ENCODE results near the gene NAALADL2.

The NAALADL2 gene

GRCh38 chr3:175297216-175297615, 438.1 kb downstream of the NAALADL2 start:
- no peak for DNase-seq (ENCODE audit: low read depth in 1 of 2, low spot score in 1 of 2)

- DNase-seq (ENCODE audit: low read depth in 1 of 2, low spot score in 1 of 2): no peak
Observed at GRCh38 chr3:175301741-175302140, 442.6 kb downstream of the NAALADL2 start.

DNA sequence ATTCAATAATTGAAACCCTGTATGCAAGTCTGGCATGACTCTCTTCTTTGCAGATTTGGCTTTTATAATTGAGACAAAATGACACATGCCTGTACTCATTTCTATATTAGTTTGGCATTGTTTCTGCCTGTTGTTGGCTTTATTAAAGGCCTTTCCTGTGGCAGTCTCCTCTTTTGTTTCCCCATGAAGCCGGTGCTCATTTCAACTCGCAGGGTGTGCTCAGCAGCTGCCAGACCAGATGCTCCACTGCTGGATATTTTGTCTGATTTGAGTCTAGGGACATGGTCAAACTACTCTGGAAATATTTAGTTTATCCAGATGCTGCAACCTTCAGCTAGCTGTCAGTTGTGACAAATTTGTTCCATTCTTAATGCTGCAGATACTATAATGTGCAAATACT, 445.3 kb downstream of the NAALADL2 start:
- DNase-seq (ENCODE audit: low read depth in 1 of 2, low spot score in 1 of 2): no peak

- no peak for DNase-seq (ENCODE audit: low read depth in 1 of 2, low spot score in 1 of 2)
Observed at GRCh38 chr3:175307642-175308041, 448.5 kb downstream of the NAALADL2 start.

GRCh38 chr3:175308097-175308496, 449.0 kb downstream of the NAALADL2 start:
- no peak for DNase-seq (ENCODE audit: low read depth in 1 of 2, low spot score in 1 of 2)

DNA sequence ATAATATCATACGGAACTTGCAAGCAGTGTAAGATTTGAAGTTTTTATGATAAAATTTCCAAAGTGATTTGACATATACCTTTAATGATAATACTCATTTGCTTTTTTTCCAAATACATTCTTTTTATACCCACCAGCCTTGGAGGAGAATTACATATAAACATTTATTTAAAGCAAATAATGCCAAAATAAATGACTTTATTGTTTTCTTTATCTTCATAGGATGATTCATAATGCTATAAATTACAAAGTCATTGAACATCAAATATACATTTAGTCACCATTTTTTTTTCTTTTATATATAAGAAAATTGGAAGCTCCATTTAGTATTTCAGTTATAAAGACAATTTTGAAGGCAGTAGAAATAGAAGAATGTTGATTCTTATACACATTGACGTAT, 450.9 kb downstream of the NAALADL2 start:
- DNase-seq (ENCODE audit: low read depth in 1 of 2, low spot score in 1 of 2): no peak

GRCh38 chr3:175311404-175311803, 452.3 kb downstream of the NAALADL2 start:
- DNase-seq (ENCODE audit: low read depth in 1 of 2, low spot score in 1 of 2): no peak

GRCh38 chr3:175311946-175312345, 452.8 kb downstream of the NAALADL2 start:
- no peak for DNase-seq (ENCODE audit: low read depth in 1 of 2, low spot score in 1 of 2)

DNA sequence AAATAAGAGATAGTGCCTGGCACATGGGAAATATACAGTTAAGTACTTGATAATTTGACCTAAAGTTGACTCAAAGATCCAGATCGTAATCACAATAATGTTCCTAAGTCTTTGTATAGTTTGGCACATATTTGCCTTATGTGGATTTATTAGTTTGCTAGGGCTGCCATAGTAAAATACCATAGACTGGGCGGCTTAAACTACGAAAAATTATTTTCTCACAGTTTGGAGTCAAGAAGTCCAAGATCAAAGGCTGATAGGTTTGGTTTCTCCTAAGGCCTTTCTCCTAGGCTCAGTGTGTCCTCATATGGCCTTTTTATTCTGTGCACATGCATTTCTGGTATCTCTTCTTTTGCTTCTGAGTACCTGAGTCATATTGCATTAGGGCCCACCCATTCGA, 453.7 kb downstream of the NAALADL2 start:
- no peak for DNase-seq (ENCODE audit: low read depth in 1 of 2, low spot score in 1 of 2)

DNA sequence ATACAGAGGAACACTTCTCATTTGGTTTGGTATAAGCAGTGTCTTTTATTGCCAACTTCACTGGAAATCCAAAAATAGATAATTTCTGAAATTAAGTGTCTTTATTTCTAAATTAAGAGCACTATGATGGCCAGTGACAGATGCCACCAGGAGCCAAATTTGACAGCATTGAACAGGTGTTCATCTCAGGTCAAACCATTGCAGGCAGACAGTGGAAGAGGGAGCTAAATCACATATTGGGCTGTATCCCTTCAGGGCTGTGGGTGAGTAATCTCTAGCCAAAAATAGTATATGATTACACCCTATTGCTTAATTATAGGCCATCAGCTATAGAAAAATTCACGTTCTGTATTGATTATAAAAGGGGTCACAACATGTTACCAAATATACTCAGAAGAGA, 457.7 kb downstream of the NAALADL2 start:
- no peak for DNase-seq (ENCODE audit: low read depth in 1 of 2, low spot score in 1 of 2)

DNA sequence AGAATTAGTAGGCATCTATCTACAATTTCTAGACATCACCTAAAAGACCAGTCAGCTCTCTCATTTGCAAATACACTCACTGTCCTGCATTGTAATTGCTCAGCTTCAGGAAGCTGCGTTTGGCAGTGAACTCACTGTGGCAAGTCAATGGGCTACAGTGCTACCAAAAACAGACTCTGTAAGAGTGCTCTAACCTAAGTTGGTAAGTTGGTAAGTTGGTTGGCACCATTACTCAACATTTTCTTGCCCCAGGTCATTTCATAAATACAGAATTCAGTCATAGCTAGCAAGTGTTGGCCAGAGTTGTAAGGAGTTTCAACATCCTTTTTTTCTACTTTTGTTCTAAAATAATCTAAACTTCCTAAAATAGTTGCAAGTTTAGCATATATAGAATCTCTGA, 466.3 kb downstream of the NAALADL2 start:
- DNase-seq (ENCODE audit: low read depth in 1 of 2, low spot score in 1 of 2): no peak

DNA sequence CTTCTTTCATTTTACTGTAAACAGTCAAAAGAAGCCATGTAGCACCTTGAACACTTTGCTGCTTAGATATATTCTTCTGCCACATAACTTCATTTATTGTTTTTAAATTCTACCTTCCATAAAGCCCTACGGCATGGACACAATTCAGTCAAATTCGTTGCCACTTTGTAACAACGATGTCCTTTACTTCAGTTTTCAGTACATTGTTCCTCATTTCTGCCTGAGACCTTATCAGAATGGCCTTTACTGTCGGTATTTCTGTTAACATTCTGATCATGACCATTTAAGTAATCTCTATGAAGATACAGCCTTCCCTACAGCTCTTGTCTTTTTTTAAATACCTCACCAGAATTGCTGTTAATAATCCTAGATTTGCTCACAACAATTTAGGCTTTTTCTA, 466.9 kb downstream of the NAALADL2 start:
- no peak for DNase-seq (ENCODE audit: low read depth in 1 of 2, low spot score in 1 of 2)

DNA sequence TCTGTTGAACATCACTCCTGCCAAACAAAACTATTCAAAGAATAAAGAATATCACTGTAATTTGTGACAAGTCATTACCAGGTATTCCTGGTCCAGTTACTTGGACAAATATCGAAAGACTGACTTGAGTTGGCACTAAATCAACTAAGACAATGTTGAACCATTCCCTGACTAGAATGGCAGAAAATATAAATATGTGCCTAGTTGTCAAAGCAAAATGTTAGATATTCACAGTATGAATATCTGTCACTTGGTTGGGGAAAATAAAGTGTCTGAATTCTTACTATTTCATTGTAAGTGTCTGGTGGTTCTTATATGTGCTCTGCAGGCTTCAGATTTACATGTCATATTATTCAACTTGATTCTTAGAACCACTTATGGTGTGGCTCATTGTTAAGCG, 470.2 kb downstream of the NAALADL2 start:
- no peak for DNase-seq (ENCODE audit: low read depth in 1 of 2, low spot score in 1 of 2)

- DNase-seq (ENCODE audit: low read depth in 1 of 2, low spot score in 1 of 2): no peak
Observed at GRCh38 chr3:175335229-175335628, 476.1 kb downstream of the NAALADL2 start.

GRCh38 chr3:175336406-175337133, 477.4 kb downstream of the NAALADL2 start:
- no peak for DNase-seq (ENCODE audit: low read depth in 1 of 2, low spot score in 1 of 2)

DNA sequence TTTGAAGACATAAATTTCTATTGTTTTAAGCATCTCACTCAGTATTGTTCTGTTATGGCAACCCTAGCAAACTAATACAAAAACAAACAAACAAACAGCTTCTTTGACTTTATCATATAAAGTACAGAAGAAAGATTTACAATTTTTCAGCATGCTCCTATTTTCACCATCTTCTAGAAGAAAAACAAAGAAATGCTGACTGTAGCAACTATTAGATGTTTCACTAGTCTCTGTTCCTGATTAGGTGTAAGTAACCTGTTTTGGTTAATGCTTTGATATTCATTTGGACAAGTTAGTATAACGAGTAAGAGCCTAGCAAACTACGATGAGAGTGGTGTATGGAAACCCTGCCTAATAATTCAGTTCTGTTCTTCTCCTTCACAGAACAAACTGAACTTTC, 478.5 kb downstream of the NAALADL2 start:
- DNase-seq (ENCODE audit: low read depth in 1 of 2, low spot score in 1 of 2): no peak

- no peak for DNase-seq (ENCODE audit: low read depth in 1 of 2, low spot score in 1 of 2)
Observed at GRCh38 chr3:175338775-175339535, 479.8 kb downstream of the NAALADL2 start.

- no peak for DNase-seq (ENCODE audit: low read depth in 1 of 2, low spot score in 1 of 2)
Observed at GRCh38 chr3:175340338-175341015, 481.3 kb downstream of the NAALADL2 start.

DNA sequence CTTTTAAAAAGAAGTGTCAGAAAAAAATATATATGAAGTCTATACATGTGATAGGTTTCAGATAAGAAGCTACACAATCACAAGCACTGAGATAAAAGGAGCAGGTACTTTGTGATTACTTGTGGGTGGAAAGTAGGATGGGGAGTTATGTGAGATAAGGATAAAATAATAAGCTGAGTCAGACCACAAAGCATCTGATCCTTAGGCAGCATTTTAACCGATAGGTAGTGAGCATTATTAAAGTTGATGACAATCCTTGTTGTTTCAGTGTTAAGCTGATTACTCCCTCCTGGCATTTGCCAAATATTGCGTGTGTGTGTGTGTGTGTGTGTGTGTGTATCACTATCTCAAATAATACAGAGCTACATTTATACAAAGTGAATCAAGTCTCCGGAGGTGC, 483.1 kb downstream of the NAALADL2 start:
- no peak for DNase-seq (ENCODE audit: low read depth in 1 of 2, low spot score in 1 of 2)

DNA sequence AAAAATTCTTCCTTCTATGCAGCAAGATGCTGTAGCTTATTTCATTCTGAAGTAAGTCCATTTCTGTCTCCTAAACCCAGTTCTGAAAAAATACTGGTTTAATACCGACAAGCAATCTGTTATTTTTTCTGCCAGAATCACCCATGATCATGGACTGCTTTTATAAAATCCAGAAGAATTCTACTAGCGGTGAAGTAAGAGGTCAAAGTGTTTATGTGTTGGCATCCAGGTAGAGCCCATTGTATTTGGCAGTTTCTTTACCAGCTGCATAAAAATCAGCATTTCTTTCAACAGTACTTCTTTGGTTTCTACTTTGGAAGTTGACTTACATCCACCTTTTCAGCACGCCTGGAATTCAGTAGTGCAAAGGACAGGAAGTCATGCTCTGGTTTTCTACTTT, 484.8 kb downstream of the NAALADL2 start:
- no peak for DNase-seq (ENCODE audit: low read depth in 1 of 2, low spot score in 1 of 2)

- no peak for DNase-seq (ENCODE audit: low read depth in 1 of 2, low spot score in 1 of 2)
Observed at GRCh38 chr3:175346573-175347356, 487.6 kb downstream of the NAALADL2 start.

Data from activated CD4-positive, alpha-beta T cell treated with anti-CD3 and anti-CD28 coated beads, Interleukin-2, amount 50 U/mL, for 24 hours (primary cell).